Urinary bladder (tissue), 4 donors: ENCODE data around the gene PLAU. TPM values are rescaled to one million over a fixed set of nuclear protein-coding genes. Genes with fewer than 3 reads are reported as not detected.
"Not testable (repeated sequence)": the region's sequence is repeated elsewhere in the genome, so short reads cannot be mapped to it uniquely, and the experiment has no call there.

Experiments
- DNase-seq: peaks from one replicate; pipeline ENCODE4 v3.0.0-alpha.2; 2015; ENCODE audit errors: extremely low spot score
- H3K27ac ChIP-seq: one replicate; pipeline ENCODE4 v1.5.1; 2013; ENCODE audit warnings: low read depth, mild to moderate bottlenecking, moderate library complexity
- H3K36me3 ChIP-seq: one replicate; pipeline ENCODE4 v1.6.1; 2013; ENCODE audit warnings: mild to moderate bottlenecking, moderate library complexity; ENCODE audit not compliant: insufficient read depth
- H3K4me1 ChIP-seq: one replicate; pipeline ENCODE4 v1.6.1; 2013; ENCODE audit warnings: mild to moderate bottlenecking, moderate library complexity; ENCODE audit not compliant: insufficient read depth
- H3K4me3 ChIP-seq: one replicate; pipeline ENCODE4 v1.5.1; 2013; ENCODE audit warnings: low read depth, low read length
- WGBS: extraction: QIAGEN DNeasy Blood & Tissue Kit; methylation state at CpG from one replicate; pipeline ENCODE4 v1.1.7; 2013; 5-methylcytosine and 5-hydroxymethylcytosine counted together
- polyA plus RNA-seq: library from polyadenylated mRNA; stranded (reverse); fragments of 200-250 nt; gene quantifications from one replicate; pipeline ENCODE4 v1.2.3, GENCODE V29; 2013
- total RNA-seq: library from RNA; depleted of rRNA; stranded (reverse); fragments of >200 nt; gene quantifications from one replicate; pipeline ENCODE4 v1.2.3, GENCODE V29; 2014
- donor health status: healthy with polysubstance abuse.
- donor health status: healthy.

Gene PLAU
- total and polyA plus RNA-seq, 2 donors, result 9.5 to 10.0 TPM

DNA sequence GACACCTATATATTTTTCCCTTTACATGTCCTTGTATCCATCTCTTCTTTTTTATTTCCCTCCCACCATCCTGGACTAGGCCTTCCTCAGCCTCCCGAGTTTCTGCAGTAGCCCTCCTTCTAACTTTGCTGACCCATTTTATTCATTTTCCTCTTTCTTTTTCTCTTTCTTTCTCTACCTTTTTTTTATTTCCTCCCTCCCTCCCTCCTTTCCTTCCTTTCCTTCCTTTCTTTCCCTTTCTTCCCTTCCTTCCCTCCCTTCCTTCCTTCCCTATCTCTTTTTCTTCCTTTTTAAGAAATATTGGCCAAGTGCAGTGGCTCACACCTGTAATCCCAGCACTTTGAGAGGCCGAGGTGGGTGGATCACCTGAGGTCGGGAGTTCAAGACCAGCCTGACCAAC is 26.9 kb upstream of the PLAU start:
- Histone ChIP-seq H3K27ac (no peak overlapping the region), H3K4me3 (no peak overlapping the region), H3K36me3 (no peaks in the 10 kb centered on the region), H3K4me1 (no peaks in the 10 kb centered on the region)
- 77% methylated on average over 3 of the region's 3 CpGs for WGBS
- no peak for DNase-seq

DNA sequence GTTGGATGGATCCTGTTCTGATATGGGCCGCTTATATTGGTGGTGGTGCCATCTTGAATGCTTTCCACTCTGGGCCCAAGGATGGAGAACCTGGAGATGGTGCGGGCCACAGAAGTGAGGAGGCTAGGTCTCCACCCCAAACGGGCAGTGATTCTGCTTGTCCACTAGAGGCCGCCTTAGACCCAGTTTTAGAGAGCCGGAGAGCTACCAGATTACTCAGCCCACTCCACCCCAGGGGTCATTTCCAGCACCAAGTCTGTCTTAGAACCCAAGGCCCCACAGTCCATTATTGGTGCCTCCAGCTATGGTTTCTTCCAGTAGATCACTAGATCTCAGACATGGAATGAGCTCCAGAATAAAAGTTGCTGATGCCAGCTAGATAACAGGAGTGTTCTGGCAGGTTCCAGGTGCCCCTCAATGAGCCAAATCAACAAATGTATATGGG is 24.8 kb upstream of the PLAU start:
- Histone ChIP-seq H3K4me1 (no peaks in the 10 kb centered on the region), H3K27ac (peak overlapping the region; percentile 68), H3K4me3 (no peak overlapping the region), H3K36me3 (no peaks in the 10 kb centered on the region)
- DNase-seq, result no peak
- 5% methylated on average over 5 of the region's 5 CpGs for WGBS

DNA sequence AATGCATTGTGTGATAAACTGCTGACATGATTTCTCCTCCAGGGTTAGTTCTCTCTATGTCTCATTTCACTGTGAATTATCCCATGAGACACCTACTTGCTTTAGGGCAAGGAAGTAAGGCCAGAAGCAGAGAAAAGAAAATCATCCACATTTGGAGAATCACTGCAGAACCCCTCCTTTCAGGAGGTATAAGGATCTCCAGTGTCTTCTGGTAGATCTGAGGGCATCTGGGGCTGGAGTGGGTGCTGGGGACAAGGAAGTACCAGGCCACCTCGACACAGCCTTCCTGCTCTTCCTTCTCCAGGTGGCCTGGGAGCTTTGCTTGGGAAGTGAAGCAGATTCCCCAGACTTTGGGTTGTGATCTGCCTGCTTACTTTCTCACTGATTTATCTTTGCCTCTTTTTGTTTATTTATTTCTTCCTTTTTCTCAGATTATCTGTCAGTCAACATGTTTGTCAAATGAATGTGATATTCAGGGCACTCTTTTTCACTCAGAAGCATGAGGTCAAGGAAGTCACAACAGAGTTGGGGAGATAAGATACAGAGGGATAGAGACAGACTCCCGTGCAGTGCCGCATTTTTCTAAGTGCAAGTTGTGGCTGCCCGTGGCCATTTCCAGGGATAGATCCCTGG is 24.2 kb upstream of the PLAU start:
- Histone ChIP-seq H3K4me3 (no peak overlapping the region), H3K27ac (peak overlapping the region; percentile 68), H3K36me3 (no peaks in the 10 kb centered on the region), H3K4me1 (no peaks in the 10 kb centered on the region)
- 12% methylated on average over 4 of the region's 4 CpGs for WGBS
- no peak for DNase-seq

DNA sequence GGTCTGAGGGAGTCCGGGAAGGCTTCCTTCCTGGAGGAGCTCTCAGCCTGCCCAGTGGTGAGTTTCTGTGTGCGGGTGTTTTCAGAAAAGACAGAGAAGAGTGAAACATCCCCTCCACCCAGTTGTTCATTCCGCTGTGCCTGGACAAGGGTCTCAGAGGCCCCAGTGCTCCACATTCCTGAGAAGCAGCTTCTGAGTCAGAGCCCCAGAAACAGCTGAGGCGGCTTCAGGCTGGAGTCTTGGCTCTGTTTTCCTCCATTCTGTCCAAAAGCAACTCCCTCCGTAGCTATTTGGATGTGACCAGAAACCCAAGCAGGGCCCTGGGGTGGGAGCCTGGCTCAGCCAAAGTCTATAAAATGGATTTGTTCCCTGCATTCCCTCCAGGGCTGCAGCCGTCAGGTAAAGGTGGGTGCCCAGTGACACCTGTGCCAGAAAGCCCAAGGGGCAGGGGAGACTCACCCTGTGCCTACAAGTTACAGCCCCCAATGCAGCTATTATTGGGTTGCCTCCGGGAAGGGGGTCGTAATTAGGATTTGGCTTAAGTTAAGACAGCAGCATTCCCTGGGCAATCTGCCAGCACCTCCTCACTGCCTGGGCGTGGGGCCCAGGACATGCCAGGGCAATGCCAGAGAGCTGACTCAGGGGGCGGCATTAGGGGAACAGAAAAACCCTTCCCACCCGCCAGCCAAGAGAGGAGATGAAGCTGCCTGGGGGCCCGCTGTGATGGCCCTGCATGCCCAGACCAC is 23.5 kb upstream of the PLAU start:
- no peak overlapping the region for H3K4me3 ChIP-seq
- DNase-seq, result peak; percentile 62
- 12% methylated on average over 12 of the region's 12 CpGs for WGBS
- H3K36me3 ChIP-seq, result no peaks in the 10 kb centered on the region
- no peaks in the 10 kb centered on the region for H3K4me1 ChIP-seq
- H3K27ac ChIP-seq, result peak overlapping the region; percentile 68

GRCh38 chr10:73888514-73888913 is 22.4 kb upstream of the PLAU start:
- H3K27ac ChIP-seq, result no peak overlapping the region
- no peak for DNase-seq
- H3K4me1 ChIP-seq, result no peaks in the 10 kb centered on the region
- WGBS, result 59% methylated on average over 5 of the region's 5 CpGs
- no peak overlapping the region for H3K4me3 ChIP-seq
- H3K36me3 ChIP-seq, result no peaks in the 10 kb centered on the region

DNA sequence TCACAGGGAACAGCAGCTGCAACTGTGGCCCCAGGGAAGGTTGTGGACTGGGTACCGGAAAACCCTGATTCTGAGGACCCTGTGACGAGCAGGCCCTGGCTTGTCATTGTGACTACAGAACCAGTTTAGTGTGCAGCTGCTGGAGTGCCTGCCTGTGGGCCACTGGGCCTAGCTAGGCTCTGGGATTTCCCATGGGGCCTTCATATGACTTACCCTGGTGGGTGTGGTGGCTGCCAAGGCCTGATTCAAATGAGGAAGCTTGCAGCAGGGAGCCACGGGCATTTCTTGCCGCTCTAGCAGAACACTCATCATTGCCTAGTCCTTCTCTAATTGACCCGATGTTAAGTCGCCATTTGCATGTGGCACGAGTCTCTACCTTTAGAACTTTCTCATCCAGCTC is 21.9 kb upstream of the PLAU start:
- no peak overlapping the region for H3K4me3 ChIP-seq
- WGBS, result 66% methylated on average over 7 of the region's 7 CpGs
- no peaks in the 10 kb centered on the region for H3K36me3 ChIP-seq
- no peak overlapping the region for H3K27ac ChIP-seq
- no peak for DNase-seq
- H3K4me1 ChIP-seq, result no peaks in the 10 kb centered on the region

DNA sequence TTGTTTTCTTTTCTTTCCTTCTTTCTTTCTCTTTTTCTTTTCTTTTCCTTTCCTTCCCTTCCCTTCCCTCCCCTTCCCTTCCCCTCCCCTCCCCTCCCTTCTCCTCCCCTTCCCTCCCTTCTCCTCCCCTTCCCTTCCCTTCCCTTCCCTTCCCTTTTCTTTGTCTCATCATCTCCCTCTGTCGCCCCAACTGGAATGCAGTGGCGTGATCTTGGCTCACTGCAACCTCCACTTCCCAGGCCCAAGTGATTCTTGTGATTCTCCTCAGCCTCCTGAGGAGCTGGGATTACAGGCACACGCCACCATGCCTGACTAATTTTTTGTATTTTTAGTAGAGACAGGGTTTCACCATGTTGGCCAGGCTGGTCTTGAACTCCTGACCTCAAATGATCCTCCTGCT is 21.5 kb upstream of the PLAU start:
- H3K4me3 ChIP-seq, H3K27ac ChIP-seq, H3K36me3 ChIP-seq, H3K4me1 ChIP-seq, DNase-seq: not testable (repeated sequence)
- 80% methylated on average over 3 of the region's 3 CpGs for WGBS

DNA sequence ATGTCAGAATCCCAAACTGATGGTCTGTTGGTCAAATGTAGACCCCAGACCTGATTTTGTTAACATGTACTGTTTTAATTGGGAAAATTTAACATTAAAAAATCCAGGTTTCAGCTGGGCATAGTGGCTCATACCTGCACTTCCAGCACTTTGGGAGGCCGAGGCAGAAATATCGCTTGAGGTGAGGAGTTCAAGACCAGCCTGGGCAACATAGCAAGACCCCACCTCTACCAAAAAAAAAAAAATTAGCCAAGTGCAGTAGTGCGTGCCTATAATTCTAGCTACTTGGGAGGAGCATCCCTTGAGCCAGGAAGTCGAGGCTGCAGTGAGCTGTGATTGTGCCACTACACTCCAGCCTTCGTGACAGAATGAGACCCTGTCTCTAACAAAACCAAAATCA is 20.7 kb upstream of the PLAU start:
- Histone ChIP-seq H3K36me3 (no peaks in the 10 kb centered on the region), H3K27ac (no peak overlapping the region), H3K4me1 (no peaks in the 10 kb centered on the region), H3K4me3 (no peak overlapping the region)
- 95% methylated on average over 5 of the region's 5 CpGs for WGBS
- DNase-seq, result no peak

- WGBS, result 64% methylated on average over 3 of the region's 3 CpGs
These were observed 20.1 kb upstream of the PLAU start for GRCh38 chr10:73890830-73891229.

GRCh38 chr10:73891540-73891939 is 19.4 kb upstream of the PLAU start:
- 77% methylated on average over 5 of the region's 5 CpGs for WGBS
- no peaks in the 10 kb centered on the region for H3K36me3 ChIP-seq
- no peaks in the 10 kb centered on the region for H3K4me1 ChIP-seq
- no peak overlapping the region for H3K27ac ChIP-seq
- no peak overlapping the region for H3K4me3 ChIP-seq
- DNase-seq, result no peak

More at GRCh38 chr10:73890830-73891229, 20.1 kb upstream of the PLAU start:
- H3K27ac ChIP-seq, DNase-seq, H3K36me3 ChIP-seq, H3K4me1 ChIP-seq, H3K4me3 ChIP-seq: not testable (repeated sequence)

DNA sequence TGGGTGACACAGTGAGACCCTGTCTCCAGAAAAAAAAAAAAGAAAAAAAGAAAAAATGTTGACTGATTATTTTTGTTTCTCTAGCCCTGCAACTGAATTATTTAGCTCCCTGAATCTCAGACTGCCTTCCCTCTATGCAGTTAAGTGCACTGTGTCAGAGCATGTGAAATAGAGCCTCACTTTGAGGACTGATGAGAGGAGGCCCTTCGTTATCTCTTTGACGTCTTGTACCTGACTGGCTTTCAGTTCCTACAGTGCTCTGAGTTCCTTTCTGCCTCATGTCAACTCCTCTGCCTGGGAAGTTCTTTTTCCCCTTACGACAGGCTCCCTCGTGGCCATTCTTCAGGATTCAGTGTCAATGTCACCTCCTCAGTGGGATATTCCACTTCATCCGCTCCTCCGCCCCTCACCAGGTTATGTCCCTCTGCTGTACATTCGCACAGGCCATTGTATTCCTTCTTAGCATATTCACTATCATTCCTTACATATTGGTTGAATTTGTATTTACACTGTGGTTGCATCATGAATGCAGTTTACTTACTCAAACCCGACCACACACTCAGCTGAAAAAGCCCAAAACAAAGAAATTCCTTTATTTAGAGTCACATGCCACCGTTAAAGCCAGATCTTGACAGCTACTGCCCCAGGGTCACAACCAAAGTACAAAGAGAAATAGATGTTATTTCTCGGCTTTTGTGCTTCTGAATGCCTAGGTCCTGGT is 18.5 kb upstream of the PLAU start:
- Histone ChIP-seq H3K27ac (no peak overlapping the region), H3K36me3 (no peaks in the 10 kb centered on the region), H3K4me3 (no peak overlapping the region), H3K4me1 (no peaks in the 10 kb centered on the region)
- WGBS, result 74% methylated on average over 10 of the region's 10 CpGs
- DNase-seq, result no peak

DNA sequence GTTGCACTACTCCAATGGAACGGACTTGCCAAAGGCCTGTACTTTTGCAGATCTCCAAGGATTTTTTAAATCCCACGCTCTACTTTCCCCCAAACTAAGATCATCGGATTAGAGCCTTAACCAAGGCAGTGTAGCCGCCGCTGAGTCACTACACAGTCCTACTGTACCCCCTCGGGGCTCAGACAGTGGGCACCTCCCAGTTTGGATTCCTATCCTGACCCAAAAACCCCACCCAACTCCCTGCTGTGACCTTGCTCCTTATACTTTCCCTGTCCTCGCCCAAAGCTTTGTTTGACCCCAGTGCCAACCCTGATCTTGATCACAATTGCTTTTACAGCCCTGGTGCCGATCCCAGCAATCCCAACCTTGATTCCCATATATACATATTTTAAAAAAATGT is 17.5 kb upstream of the PLAU start:
- H3K4me3 ChIP-seq, result no peak overlapping the region
- H3K27ac ChIP-seq, result no peak overlapping the region
- no peak for DNase-seq
- 81% methylated on average over 8 of the region's 8 CpGs for whole genome bisulfite sequencing
- H3K4me1 ChIP-seq, result no peaks in the 10 kb centered on the region
- H3K36me3 ChIP-seq, result no peaks in the 10 kb centered on the region

- DNase-seq, result no peak
- Histone ChIP-seq H3K36me3 (no peaks in the 10 kb centered on the region), H3K4me3 (no peak overlapping the region), H3K4me1 (no peaks in the 10 kb centered on the region), H3K27ac (no peak overlapping the region)
- 74% methylated on average over 6 of the region's 6 CpGs for WGBS
These were observed 16.5 kb upstream of the PLAU start for GRCh38 chr10:73894245-73894971.
